SW480 (cell line): ENCODE measurements around the gene MBD6.

Source experiments
- DNase-seq: peaks from one replicate; pipeline ENCODE4 v3.0.0-alpha.2; 2016; ENCODE audit warnings: low spot score

The MBD6 gene

DNA sequence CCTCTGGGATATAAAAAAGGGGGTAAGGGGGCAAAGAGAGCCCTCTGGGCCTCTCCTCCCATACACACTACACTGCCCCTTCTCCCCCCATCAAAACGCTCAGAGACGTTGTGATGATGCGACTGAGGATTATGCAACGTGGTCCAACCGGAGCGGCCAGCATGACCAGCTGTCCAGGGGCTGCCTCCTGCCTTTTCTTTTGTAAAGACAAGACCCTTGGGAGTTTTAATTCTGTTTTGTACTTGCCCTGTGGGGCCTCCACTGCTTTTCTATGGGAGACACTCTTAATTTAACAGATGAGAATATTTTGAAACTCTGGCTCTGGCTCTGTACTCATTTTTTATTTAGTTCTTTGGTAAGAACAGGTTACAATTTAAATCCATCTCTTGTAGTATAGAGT, 7.2 kb downstream of the MBD6 start:
- DNase-seq = no peak

GRCh38 chr12:57530396-57531142, 7.9 kb downstream of the MBD6 start:
- no peak for DNase-seq

- no peak for DNase-seq
These were observed 9.2 kb downstream of the MBD6 start for GRCh38 chr12:57531836-57532235.

- no peak for DNase-seq
These were observed 10.5 kb downstream of the MBD6 start for GRCh38 chr12:57533108-57533507.

DNA sequence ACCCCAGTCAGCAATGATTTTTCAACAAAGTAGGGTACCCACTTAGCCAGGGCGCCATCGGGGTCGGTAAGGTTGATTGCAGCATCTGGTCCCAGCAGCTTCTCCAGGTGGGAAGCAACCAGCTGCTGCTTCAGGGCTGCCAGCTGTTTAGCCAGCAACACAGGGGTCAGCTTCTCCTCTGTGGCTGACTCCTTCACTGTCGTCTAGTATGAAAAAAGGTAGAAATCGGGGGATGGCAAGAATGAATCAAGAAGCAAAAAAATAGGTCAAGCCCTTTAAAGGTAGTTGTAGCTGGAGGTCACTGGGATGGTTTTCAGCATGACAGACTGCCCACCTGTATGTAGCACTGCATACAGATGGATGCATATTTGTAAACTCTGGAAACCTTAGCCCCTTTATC, 11.6 kb downstream of the MBD6 start:
- no peak for DNase-seq

DNA sequence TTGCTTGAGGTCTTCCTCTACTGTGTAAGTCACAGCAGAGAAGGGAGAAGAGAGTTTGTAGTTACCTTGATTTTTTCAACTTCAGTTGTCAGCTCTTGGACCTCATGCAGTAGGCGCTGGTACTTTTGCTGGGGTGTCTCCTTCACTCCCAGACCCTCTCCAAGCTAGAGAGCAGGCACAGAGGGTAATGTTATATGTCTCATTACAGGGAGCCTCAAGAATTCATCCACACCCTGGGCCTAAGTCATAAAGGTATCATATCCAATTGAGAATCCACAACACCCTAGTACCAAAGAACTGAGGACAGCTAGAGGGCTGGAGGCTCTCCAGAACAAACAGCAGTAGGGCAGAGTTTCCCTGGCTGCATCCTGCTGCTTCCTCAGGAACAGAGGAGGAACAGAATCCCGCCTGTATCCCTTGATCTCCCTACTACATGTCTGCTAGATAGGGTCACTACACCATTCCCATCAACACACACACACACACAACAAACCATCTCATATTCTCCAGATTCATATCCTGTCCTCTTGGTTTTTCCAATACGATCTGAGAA, 12.4 kb downstream of the MBD6 start:
- no peak for DNase-seq

GRCh38 chr12:57535764-57536596, 13.4 kb downstream of the MBD6 start:
- DNase-seq = no peak

DNA sequence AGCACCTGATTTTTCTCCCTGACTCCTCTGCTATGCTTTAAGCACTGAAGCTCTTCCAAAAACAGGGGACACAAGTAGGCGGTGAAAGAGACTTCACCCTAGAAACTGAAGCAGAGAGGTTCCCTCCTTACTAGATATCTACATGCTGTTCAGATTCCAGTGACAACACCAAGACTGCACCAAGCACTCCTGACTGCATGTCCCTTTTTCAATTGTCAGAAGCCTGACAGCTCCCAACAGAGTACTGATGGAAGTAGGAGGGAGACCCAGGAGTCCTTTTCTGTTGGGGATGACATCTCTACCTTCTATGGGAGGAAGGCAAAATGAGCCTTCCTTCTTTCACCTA, 13.9 kb downstream of the MBD6 start:
- DNase-seq = no peak

DNA sequence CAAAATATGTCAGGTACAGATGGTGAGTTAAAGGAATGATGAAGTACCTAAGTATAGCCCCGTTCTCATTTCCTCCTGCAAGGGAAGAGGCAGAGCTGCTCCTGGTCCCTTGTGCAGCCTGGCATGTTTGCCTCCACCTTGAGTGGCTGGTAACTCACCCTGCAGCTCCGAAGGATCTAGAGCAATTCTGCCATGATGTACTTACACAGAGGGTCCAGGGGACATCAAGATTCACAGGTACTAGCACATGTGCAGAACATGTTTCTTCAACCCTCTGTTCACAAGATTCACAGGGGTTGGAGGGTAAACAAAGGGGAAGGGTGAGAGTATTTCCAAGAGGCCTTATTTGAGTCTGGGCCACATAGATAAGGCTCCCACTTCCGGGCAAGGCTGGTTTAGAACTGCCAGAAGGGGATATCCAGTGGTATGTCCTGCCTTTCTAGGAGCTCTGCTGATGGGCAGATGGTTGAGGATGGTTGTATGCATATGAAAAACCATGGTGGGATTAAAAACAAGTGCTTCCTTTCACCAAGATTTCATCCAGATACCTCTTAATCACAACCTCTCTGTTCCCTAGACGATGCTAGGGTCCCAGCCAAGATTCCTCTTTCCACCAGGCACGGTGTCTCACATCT, 16.6 kb downstream of the MBD6 start:
- DNase-seq = no peak

DNA sequence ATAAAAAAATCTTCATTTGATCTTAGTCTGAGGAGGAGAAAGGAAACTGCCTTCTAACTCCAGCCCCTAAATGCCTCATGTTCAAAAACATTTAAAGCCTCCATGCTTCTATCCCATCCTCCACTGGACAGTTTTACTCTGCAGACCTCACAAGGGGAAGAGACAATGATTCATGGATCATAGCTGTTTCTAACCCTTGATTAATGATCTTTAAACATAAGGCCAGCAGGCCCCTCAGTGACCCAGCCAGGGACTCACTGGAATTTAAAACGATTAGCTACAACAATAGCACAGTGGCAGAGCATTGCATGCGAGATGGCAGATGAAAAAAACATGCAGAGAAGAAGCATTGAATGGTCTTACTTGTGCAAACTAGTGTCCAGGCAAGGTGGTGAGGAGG, 18.4 kb downstream of the MBD6 start:
- no peak for DNase-seq

DNA sequence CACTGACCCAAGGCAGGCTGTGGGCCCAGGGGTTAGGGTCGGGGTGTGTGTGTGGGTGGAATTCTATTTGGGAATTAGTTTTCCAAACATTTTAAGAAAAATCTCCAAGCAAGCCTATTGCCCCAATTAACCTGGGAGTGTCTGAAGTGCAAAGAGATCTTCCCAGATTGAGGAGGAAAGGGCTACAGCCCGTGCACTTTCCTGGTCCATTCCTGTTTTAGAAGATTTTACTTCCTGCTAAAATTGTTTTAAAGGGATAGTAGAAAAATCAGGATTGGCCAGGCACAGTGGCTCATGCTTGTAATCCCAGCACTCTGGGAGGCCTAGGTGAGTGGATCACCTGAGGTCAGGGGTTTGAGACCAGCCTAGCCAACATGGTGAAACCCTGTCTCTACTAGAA, 19.1 kb downstream of the MBD6 start:
- no peak for DNase-seq

DNA sequence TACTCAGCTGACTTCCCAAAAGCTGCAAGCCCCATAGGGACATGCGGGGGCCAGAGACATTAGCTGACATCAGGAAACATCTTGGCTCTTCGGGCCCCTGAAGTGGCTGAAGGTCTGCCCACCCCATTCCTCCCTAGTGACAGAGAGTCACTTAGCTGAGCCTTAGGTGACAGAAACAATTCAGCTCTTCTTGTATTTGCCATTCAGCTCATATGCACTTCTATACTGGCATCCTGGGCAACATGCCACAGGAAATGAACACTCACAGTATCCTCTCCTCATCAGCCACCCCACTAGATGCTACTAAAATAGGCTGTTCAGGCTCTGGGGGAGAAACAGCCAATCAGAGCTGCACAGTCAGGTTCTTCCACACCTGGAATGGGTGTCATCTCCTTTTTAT, 21.0 kb downstream of the MBD6 start:
- no peak for DNase-seq

- DNase-seq = no peak
These were observed 23.3 kb downstream of the MBD6 start for GRCh38 chr12:57545809-57546437.

DNA sequence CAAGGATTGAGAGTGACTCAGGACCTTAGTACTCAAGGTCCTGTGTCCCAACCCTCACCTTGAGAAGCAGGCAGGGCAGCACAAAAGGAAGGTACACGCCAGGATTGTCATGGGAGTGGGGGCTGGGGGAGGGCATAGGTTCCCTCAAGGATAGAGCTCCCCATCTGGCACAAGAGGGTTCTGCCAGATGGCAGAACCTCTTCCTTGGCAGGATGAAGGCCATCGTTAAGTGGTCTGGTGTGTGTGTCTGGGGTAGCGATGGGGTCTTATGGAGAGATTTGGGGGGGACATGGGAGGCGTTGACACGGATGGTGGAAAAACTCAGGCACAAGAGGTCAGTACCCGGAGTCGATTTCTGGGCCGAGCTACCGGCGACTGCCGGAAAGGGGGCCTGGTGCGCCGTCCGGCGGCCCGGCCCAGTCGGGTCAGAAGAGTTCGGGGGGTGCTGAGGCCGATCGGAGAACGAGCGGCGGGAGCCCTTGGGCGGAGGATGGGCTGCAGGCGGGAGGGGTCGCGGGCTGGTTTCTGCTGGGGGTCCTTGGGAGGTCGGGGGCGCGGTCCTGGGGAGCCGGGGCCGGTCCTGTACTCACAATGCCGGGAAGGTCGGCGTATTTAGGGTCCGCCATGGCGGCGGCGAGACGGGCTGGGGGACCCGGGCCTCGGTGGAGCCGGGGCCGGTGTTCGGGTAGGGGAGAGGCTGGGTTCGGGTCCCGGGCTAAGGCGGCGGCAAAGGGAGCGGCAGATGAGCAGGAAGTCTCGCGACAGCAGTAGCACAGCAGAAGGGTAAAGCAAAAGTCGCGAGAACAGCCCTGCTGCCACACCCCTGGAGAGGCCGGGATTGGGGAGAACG, 24.0 kb downstream of the MBD6 start, which contains the start of gene DCTN2:
Gene DCTN2 (minus strand): TSS at position 755 of the 850 bp plus-strand sequence. CDS start 129 bp downstream, at position 626.
- DNase-seq = peak; percentile 98

DNA sequence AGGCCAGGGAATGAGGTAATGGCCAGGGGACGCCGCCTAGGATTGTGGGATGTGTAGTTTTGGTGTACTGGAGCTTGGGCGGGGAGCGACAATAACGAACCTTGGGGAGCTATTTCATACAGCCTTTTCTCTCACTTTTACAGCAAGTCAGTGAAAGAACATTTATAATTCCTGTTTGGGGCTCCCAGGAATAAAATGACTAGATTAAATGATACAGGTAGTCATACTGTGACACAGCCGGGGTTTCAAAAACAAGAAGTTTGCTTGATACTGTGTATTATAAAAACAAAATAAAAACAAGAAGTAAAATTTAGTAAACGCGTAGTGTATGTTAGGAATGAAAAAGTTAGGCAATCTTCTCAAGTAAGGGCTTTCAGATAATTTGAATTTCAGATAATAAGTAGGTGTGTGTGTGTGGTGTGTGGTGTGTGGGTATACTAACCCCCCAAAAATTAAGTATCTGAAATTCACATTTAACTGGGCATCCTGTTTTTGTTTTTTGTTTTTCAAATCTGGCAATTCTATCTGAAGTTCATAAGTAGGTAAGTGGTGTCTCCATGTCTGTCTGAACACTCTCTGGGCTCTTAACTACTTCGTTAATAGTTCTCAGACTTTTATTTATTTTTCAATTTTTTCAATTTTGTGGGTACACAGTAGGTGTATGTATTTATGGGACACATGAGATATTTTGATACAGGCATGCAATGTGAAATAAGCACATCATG, 24.8 kb downstream of the MBD6 start:
- no peak for DNase-seq

DNA sequence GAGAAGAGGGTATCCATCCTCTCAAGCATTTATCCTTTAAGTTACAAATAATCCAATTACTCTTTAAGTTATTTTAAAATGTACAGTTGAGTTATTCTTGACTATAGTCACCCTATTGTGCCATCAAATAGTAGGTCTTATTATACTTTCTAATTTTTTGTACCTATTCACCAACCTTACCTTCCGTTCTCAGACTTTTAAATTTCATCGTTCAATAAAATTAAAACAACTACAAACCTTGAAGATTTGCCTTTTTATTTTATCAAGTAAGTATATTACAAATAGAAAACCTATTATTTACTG, 25.3 kb downstream of the MBD6 start:
- DNase-seq = no peak

DNA sequence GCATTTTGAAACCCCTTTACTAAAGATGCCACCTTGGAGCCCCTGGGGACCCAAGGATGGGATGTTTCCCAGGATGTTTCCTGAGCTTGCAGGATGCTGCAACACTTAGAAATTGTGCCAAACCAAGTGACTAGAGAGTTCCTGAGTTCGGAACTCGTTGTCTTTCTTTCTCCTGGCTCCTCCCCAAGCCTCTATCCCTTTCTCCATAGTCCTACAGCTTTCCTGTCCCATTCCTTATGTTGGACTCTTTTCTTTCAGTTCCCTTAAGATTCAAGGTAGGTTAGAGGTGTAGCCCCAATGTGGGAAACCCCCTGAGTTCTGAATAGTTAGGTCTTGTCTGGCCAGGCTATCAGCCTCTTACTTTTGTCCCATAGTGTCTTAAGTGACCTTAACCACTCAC, 25.9 kb downstream of the MBD6 start:
- no peak for DNase-seq

- DNase-seq = no peak
These were observed 26.7 kb downstream of the MBD6 start for GRCh38 chr12:57549203-57549908.

- DNase-seq = no peak
These were observed 27.5 kb downstream of the MBD6 start, which contains the start of gene KIF5A for GRCh38 chr12:57549909-57550640. Gene KIF5A, plus strand, starts transcription at chr12:57550044. Its CDS starts 228 bp downstream, at chr12:57550272.
